Activated CD4-positive, alpha-beta T cell treated with anti-CD3 and anti-CD28 coated beads, Interleukin-2, Interleukin-4, amounts not matched to agents 100 ng/mL and 50 ng/mL, durations not matched to agents 16 hours and 8 hours (primary cell): Measurements from ENCODE around the gene CPZ.

Experiments used
- DNase-seq: peaks from one replicate; pipeline ENCODE4 v3.0.0-alpha.2; 2020; ENCODE audit warnings: low spot score

The CPZ gene

GRCh38 chr4:8592366-8593263 lies at the start of gene CPZ:
CPZ (plus strand) TSS chr4:8592765; CDS start chr4:8592834, 69 bp downstream.
- no peak for DNase-seq

- no peak for DNase-seq
Observed at GRCh38 chr4:8542776-8543525, 49.6 kb upstream of the CPZ start.

- no peak for DNase-seq
Observed at GRCh38 chr4:8543623-8544022, 48.9 kb upstream of the CPZ start.

GRCh38 chr4:8544282-8544681 lies 48.3 kb upstream of the CPZ start:
- DNase-seq = no peak

- no peak for DNase-seq
Observed at GRCh38 chr4:8544741-8545438, 47.7 kb upstream of the CPZ start.

- no peak for DNase-seq
Observed at GRCh38 chr4:8545439-8545765, 47.2 kb upstream of the CPZ start.

- DNase-seq = no peak
Observed at GRCh38 chr4:8546766-8547107, 45.8 kb upstream of the CPZ start.

- no peak for DNase-seq
Observed at GRCh38 chr4:8547108-8547911, 45.3 kb upstream of the CPZ start.

- no peak for DNase-seq
Observed at GRCh38 chr4:8547912-8548730, 44.4 kb upstream of the CPZ start.

GRCh38 chr4:8548731-8549351 lies 43.7 kb upstream of the CPZ start:
- DNase-seq = no peak

GRCh38 chr4:8549352-8549931 lies 43.1 kb upstream of the CPZ start:
- DNase-seq = no peak

- DNase-seq = no peak
Observed at GRCh38 chr4:8550691-8551090, 41.9 kb upstream of the CPZ start.

- no peak for DNase-seq
Observed at GRCh38 chr4:8552024-8552423, 40.5 kb upstream of the CPZ start.

GRCh38 chr4:8552581-8553205 lies 39.9 kb upstream of the CPZ start:
- DNase-seq = no peak

GRCh38 chr4:8553216-8553615 lies 39.3 kb upstream of the CPZ start:
- no peak for DNase-seq

- DNase-seq = no peak
Observed at GRCh38 chr4:8553991-8554405, 38.6 kb upstream of the CPZ start.

GRCh38 chr4:8554555-8555100 lies 37.9 kb upstream of the CPZ start:
- no peak for DNase-seq

GRCh38 chr4:8555716-8556115 lies 36.8 kb upstream of the CPZ start:
- DNase-seq = no peak

GRCh38 chr4:8556341-8557150 lies 36.0 kb upstream of the CPZ start:
- DNase-seq = no peak
